Right renal pelvis (tissue), 4 donors: Measurements from ENCODE around the gene CAMK2D. TPM values are rescaled to one million over a fixed set of nuclear protein-coding genes. Genes with fewer than 3 reads are reported as not detected.

ENCODE experiments used
- DNase-seq, 4 donors: peaks; one replicate each; pipeline ENCODE4 v3.0.0-alpha.2; 2013; ENCODE audit warnings: low read depth in 4 of 4, low spot score in 3 of 4, missing footprints in 1 of 4
- polyA plus RNA-seq, 4 donors: library from polyadenylated mRNA; unstranded; fragments of 120-200 nt; gene quantifications; one replicate each; pipeline ENCODE4 v1.2.1, GENCODE V29; 2013; ENCODE audit not compliant: insufficient read length in 4 of 4

The CAMK2D gene
- polyA plus RNA-seq, 4 donors: 74.8 to 89.5 (median 80.9) TPM

GRCh38 chr4:113579360-113579759 lies 182.2 kb downstream of the CAMK2D start:
- no peak for DNase-seq

- DNase-seq: no peak
Observed at GRCh38 chr4:113576947-113577678, 184.4 kb downstream of the CAMK2D start.

- no peak for DNase-seq
Observed at GRCh38 chr4:113575401-113575800, 186.1 kb downstream of the CAMK2D start.

GRCh38 chr4:113574636-113575103 lies 186.9 kb downstream of the CAMK2D start:
- DNase-seq: peak; percentile 23 to 42 (median 32)

GRCh38 chr4:113572620-113573019 lies 188.9 kb downstream of the CAMK2D start:
- no peak for DNase-seq

- no peak for DNase-seq
Observed at GRCh38 chr4:113566015-113566795, 195.3 kb downstream of the CAMK2D start.

- no peak for DNase-seq
Observed at GRCh38 chr4:113565702-113566012, 195.9 kb downstream of the CAMK2D start.

- no peak for DNase-seq
Observed at GRCh38 chr4:113564493-113564892, 197.0 kb downstream of the CAMK2D start.

- no peak for DNase-seq
Observed at GRCh38 chr4:113563691-113564378, 197.7 kb downstream of the CAMK2D start.

- DNase-seq: no peak
Observed at GRCh38 chr4:113561758-113562157, 199.8 kb downstream of the CAMK2D start.

GRCh38 chr4:113561092-113561491 lies 200.4 kb downstream of the CAMK2D start:
- DNase-seq: no peak

GRCh38 chr4:113560579-113560978 lies 201.0 kb downstream of the CAMK2D start:
- DNase-seq: no peak

- no peak for DNase-seq
Observed at GRCh38 chr4:113559947-113560346, 201.6 kb downstream of the CAMK2D start.

- no peak for DNase-seq
Observed at GRCh38 chr4:113556382-113557134, 205.0 kb downstream of the CAMK2D start.

GRCh38 chr4:113555868-113556267 lies 205.7 kb downstream of the CAMK2D start:
- no peak for DNase-seq

GRCh38 chr4:113553082-113553481 lies 208.5 kb downstream of the CAMK2D start:
- no peak for DNase-seq

GRCh38 chr4:113550510-113550909 lies 211.0 kb downstream of the CAMK2D start:
- no peak for DNase-seq

- no peak for DNase-seq
Observed at GRCh38 chr4:113548303-113548702, 213.2 kb downstream of the CAMK2D start.

GRCh38 chr4:113547487-113548042 lies 214.0 kb downstream of the CAMK2D start:
- DNase-seq: peak; percentile 67 to 77 (median 70)

GRCh38 chr4:113541933-113542332 lies 219.6 kb downstream of the CAMK2D start:
- no peak for DNase-seq
